SK-N-SH (cell line): Measurements from ENCODE around the gene DUS2. TPM values are rescaled to one million over a fixed set of nuclear protein-coding genes. Genes with fewer than 3 reads are reported as not detected.
"Not testable (repeated sequence)": the region's sequence is repeated elsewhere in the genome, so short reads cannot be mapped to it uniquely, and the experiment has no call there.

Experiments
- CTCF ChIA-PET: fragments of 300-600, 350-600 bp; formaldehyde crosslinking; extraction: SDS; loops from one replicate; lab custom pipeline; 2021; lab: Yijun Ruan, JAX
- POLR2A ChIA-PET: fragments of 350-600 bp; sonication (Branson Sonifier 250); formaldehyde crosslinking; extraction: SDS; loops from one replicate; lab custom pipeline; 2020; ENCODE audit warnings: antibody characterized with exemption, inconsistent platforms; lab: Yijun Ruan, JAX
- DNase-seq: peaks from one replicate; pipeline ENCODE4 v3.0.0; 2012
- H2AFZ ChIP-seq: fragments of 200-600 bp; sonication (generic); 2 replicates; pipeline ENCODE4 v1.8.1; 2016; ENCODE audit warnings: antibody characterized with exemption, mild to moderate bottlenecking, low read depth
- H3F3A ChIP-seq: fragments of 200-600 bp; sonication (generic); replicated peaks from 2 replicates; pipeline ENCODE3; 2016; ENCODE audit warnings: antibody characterized with exemption, mild to moderate bottlenecking; ENCODE audit not compliant: insufficient read depth
- H3K27ac ChIP-seq, 2 experiments: fragments of 200-500 bp in 1 of 2; fragments of 200-600 bp in 1 of 2; sonication (Bioruptor generic) in 1 of 2; sonication (generic), shearing (Covaris generic) in 1 of 2; 2 replicates each; pipeline versions ENCODE4 v1.5.1 to v1.6.1; 2014 to 2016; ENCODE audit warnings: low read depth in 2 of 2, inconsistent platforms in 1 of 2, low read length in 1 of 2, mild to moderate bottlenecking in 1 of 2, mixed read lengths in 1 of 2
- H3K27me3 ChIP-seq: fragments of 200-600 bp; sonication (generic), shearing (Covaris generic); 2 replicates; pipeline ENCODE4 v1.6.1; 2016; ENCODE audit warnings: mixed run types; ENCODE audit not compliant: insufficient read depth
- H3K36me3 ChIP-seq, 2 experiments: fragments of 200-500 bp in 1 of 2; fragments of 200-600 bp in 1 of 2; sonication (Bioruptor generic) in 1 of 2; sonication (generic) in 1 of 2; replicated peaks in 1 of 2; 2 replicates each; pipeline versions ENCODE3 to v1.5.1; 2014 to 2016; ENCODE audit warnings: low read length in 1 of 2, mild to moderate bottlenecking in 1 of 2; ENCODE audit not compliant: insufficient read depth in 2 of 2, control insufficient read depth in 1 of 2
- H3K4me1 ChIP-seq, 2 experiments: fragments of 200-500 bp in 1 of 2; fragments of 200-600 bp in 1 of 2; sonication (Bioruptor generic) in 1 of 2; sonication (generic), shearing (Covaris generic) in 1 of 2; 2 replicates each; pipeline versions ENCODE4 v1.5.1 to v1.6.1; 2014 to 2016; ENCODE audit warnings: low read depth in 1 of 2, low read length in 1 of 2, mixed run types in 1 of 2; ENCODE audit not compliant: insufficient read depth in 2 of 2, control insufficient read depth in 1 of 2
- H3K4me2 ChIP-seq: fragments of 200-600 bp; sonication (generic), shearing (Covaris generic); 2 replicates; pipeline ENCODE4 v1.6.1; 2017; ENCODE audit warnings: mixed run types
- H3K4me3 ChIP-seq, 2 experiments: fragments of 200-500 bp in 1 of 2; fragments of 200-600 bp in 1 of 2; sonication (Bioruptor generic) in 1 of 2; sonication (generic), shearing (Covaris generic) in 1 of 2; 2 replicates each; pipeline versions ENCODE4 v1.5.1 to v1.8.1; 2014 to 2016; ENCODE audit warnings: low read depth in 2 of 2, inconsistent platforms in 1 of 2, low read length in 1 of 2, mild to moderate bottlenecking in 1 of 2, mixed read lengths in 1 of 2, moderate library complexity in 1 of 2
- H3K79me2 ChIP-seq: fragments of 200-600 bp; sonication (generic); 2 replicates; pipeline ENCODE4 v1.8.1; 2017; ENCODE audit warnings: mild to moderate bottlenecking; ENCODE audit not compliant: insufficient read depth
- H3K9ac ChIP-seq: fragments of 200-600 bp; sonication (generic); 2 replicates; pipeline ENCODE4 v1.6.1; 2017; ENCODE audit warnings: mixed run types
- H3K9me2 ChIP-seq: fragments of 200-600 bp; sonication (generic); 2 replicates; pipeline ENCODE4 v1.6.1; 2017; ENCODE audit warnings: mixed run types
- H3K9me3 ChIP-seq: fragments of 200-600 bp; sonication (generic); 2 replicates; pipeline ENCODE4 v1.6.1; 2017; ENCODE audit warnings: mixed run types, mild to moderate bottlenecking, moderate library complexity
- H4K20me1 ChIP-seq: fragments of 200-600 bp; sonication (generic); 2 replicates; pipeline ENCODE4 v1.6.1; 2017; ENCODE audit warnings: mild to moderate bottlenecking, mixed run types; ENCODE audit not compliant: insufficient read depth
- CHD2 ChIP-seq: fragments of 150-350 bp; IDR thresholded peaks from 2 replicates; pipeline ENCODE4 v1.6.1; 2018; ENCODE audit warnings: low read length; ENCODE audit not compliant: partially characterized antibody
- ELF1 ChIP-seq: IDR thresholded peaks from 2 replicates; pipeline ENCODE4 v1.4.0; 2012
- EP300 ChIP-seq, 2 experiments: IDR thresholded peaks; 2 replicates each; pipeline versions ENCODE4 v1.4.0 to v1.6.1; 2012; ENCODE audit warnings: borderline replicate concordance in 1 of 2, low read depth in 1 of 2, low read length in 1 of 2
- EZH2phosphoT487 ChIP-seq: fragments of 200-600 bp; sonication (generic); IDR thresholded peaks from 2 replicates; pipeline ENCODE4 v1.6.1; 2017; ENCODE audit warnings: low read depth, mixed run types, mild to moderate bottlenecking, antibody characterized with exemption, moderate library complexity, borderline replicate concordance
- FOXM1 ChIP-seq: IDR thresholded peaks from 2 replicates; pipeline ENCODE4 v1.4.0; 2012; ENCODE audit warnings: low read depth, mild to moderate bottlenecking
- GABPA ChIP-seq: IDR thresholded peaks from 2 replicates; pipeline ENCODE4 v1.4.0; 2012; ENCODE audit warnings: low read depth, mild to moderate bottlenecking
- MEF2A ChIP-seq: IDR thresholded peaks from 2 replicates; pipeline ENCODE4 v1.4.0; 2012; ENCODE audit warnings: low read depth, borderline replicate concordance
- MXI1 ChIP-seq: IDR thresholded peaks from 2 replicates; pipeline ENCODE4 v1.6.1; 2012; ENCODE audit warnings: mild to moderate bottlenecking, low read depth, low read length, improper control_type of control experiment
- RFX5 ChIP-seq: IDR thresholded peaks from 2 replicates; pipeline ENCODE4 v1.6.1; 2012; ENCODE audit warnings: mild to moderate bottlenecking, improper control_type of control experiment, low read length
- SMC3 ChIP-seq: IDR thresholded peaks from 2 replicates; pipeline ENCODE4 v1.6.1; 2012; ENCODE audit warnings: low read depth, low read length, improper control_type of control experiment
- TAF1 ChIP-seq: IDR thresholded peaks from 2 replicates; pipeline ENCODE4 v1.6.1; 2012; ENCODE audit warnings: low read depth, mild to moderate bottlenecking, low read length, moderate library complexity, borderline replicate concordance
- TCF12 ChIP-seq: IDR thresholded peaks from 2 replicates; pipeline ENCODE4 v1.4.0; 2012
- TEAD4 ChIP-seq: IDR thresholded peaks from 2 replicates; pipeline ENCODE4 v1.4.0; 2012; ENCODE audit warnings: mild to moderate bottlenecking, borderline replicate concordance; ENCODE audit not compliant: insufficient read depth
- WGBS: methylation state at CpG from one replicate; pipeline ENCODE4 v1.1.6; 2017; ENCODE audit warnings: low lambda C conversion rate; 5-methylcytosine and 5-hydroxymethylcytosine counted together
- polyA plus RNA-seq, 3 experiments: library from polyadenylated mRNA; depleted of rRNA; stranded (reverse); fragments of >200 nt; gene quantifications; 2 replicates each; pipeline ENCODE4 v1.2.3, GENCODE V29; 2012
- TF ChIP-seq, protein P1 (sequence below): fragments of 150-350 bp; IDR thresholded peaks from 2 replicates; pipeline ENCODE4 v1.6.1; 2016; ENCODE audit warnings: mild to moderate bottlenecking, low read depth, low read length
- TF ChIP-seq, protein P2 (sequence below): fragments of 200-600 bp; sonication (generic); IDR thresholded peaks from 2 replicates; pipeline ENCODE4 v1.6.1; 2017; ENCODE audit warnings: antibody characterized with exemption, mild to moderate bottlenecking, moderate library complexity
- TF ChIP-seq, protein P3 (sequence below): IDR thresholded peaks from 2 replicates; pipeline ENCODE4 v1.4.0; 2012; ENCODE audit warnings: low read depth, borderline replicate concordance
- TF ChIP-seq, protein P4 (sequence below): IDR thresholded peaks from 2 replicates; pipeline ENCODE4 v1.6.1; 2012; ENCODE audit warnings: mild to moderate bottlenecking, low read depth, low read length, moderate library complexity

The DUS2 gene
- polyA plus RNA-seq, 1 of the 3 experiments (the other 2 are of a cell fraction) = 16.1 TPM

DNA sequence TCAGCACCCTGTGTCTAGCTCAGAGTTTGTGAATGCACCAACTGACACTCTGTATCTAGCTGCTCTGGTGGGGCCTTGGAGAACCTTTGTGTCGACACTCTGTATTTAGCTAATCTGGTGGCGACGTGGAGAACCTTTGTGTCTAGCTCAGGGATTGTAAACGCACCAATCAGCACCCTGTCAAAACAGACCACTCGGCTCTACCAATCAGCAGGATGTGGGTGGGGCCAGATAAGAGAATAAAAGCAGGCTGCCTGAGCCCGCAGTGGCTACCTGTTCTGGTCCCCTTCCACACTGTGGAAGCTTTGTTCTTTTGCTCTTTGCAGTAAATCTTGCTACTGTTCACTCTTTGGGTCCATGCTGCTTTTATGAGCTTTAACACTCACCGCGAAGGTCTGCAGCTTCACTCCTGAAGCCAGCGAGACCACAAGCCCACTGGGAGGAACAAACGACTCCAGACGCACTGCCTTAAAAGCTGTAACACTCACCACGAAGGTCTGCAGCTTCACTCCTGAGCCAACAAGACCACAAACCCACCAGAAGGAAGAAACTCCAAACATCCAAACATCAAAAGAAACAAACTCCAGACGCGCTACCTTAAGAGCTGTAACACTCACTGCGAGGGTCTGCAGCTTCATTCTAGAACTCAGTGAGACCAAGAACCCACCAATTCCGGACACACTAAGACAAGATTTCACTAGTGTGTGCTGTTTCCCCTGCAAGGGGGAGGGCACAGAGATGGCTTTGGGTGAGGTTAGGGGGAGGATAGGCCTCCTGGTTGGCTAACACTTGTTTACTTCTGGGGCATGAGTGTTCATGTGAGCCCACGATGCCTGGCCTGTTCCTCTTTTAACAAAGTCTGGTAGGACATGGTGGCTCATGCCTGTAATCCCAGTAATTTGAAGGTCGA lies 24.1 kb upstream of the DUS2 start, which contains the start of gene DPEP2:
DPEP2 (minus strand) TSS at position 706 of the 910 bp plus-strand sequence. CDS start 6,272 bp downstream, outside the sequence.
- H3K27ac ChIP-seq, H3K9me3 ChIP-seq, H3K9me2 ChIP-seq, H3F3A ChIP-seq, H3K36me3 ChIP-seq, H2AFZ ChIP-seq, H3K79me2 ChIP-seq, H3K4me1 ChIP-seq, H4K20me1 ChIP-seq, H3K27me3 ChIP-seq, POLR2A ChIA-PET, DNase-seq, H3K9ac ChIP-seq, H3K4me2 ChIP-seq, H3K4me3 ChIP-seq: not testable (repeated sequence)
- 75% methylated on average over 18 of the region's 18 CpGs for WGBS
- CTCF ChIA-PET = interaction anchor here (1.1 kb wide), 1 partner anchor 9 kb away, joined by 3 read pairs; no protein-coding TSS in a partner anchor

DNA sequence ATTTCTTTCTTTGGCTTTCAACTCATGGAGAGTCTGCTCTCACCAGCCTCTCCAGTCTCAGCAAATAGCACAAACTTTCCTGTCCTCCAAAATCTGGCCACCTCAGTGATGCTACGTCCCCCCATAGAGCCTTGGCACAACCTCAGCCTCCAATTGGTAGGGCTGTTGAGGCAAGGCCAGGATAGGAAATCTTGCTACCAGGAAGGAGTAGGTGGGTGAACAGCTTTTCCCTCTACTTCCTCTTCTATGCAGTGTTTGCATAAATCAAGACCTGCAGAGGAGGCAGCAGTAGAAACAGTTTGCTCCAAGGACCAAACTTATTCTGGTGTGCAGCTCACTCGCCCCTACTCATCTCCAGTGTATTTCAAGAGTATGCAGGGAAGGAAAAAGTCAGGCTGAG lies 23.1 kb upstream of the DUS2 start:
- WGBS = 83% methylated on average over 2 of the region's 2 CpGs
- no peak for DNase-seq

More for the DNA sequence above, 23.1 kb upstream of the DUS2 start:
- Histone ChIP-seq H3K4me2 (no peak overlapping the region), H3K9me3 (no peaks in the 10 kb centered on the region)
- TF ChIP-seq GABPA (no peak), FOXM1 (no peak), SMC3 (no peak), MXI1 (no peak), EZH2phosphoT487 (no peak), TAF1 (no peak), ELF1 (no peak), MEF2A (no peak), TCF12 (no peak), CHD2 (no peak), RFX5 (no peak), EP300 (IDR thresholded peaks at IDR 0.05; ENCODE audit: borderline replicate concordance in 1 of 2, low read depth in 1 of 2, low read length in 1 of 2) (no peak), TEAD4 (no peak)
- TF ChIP-seq, protein P1, sequence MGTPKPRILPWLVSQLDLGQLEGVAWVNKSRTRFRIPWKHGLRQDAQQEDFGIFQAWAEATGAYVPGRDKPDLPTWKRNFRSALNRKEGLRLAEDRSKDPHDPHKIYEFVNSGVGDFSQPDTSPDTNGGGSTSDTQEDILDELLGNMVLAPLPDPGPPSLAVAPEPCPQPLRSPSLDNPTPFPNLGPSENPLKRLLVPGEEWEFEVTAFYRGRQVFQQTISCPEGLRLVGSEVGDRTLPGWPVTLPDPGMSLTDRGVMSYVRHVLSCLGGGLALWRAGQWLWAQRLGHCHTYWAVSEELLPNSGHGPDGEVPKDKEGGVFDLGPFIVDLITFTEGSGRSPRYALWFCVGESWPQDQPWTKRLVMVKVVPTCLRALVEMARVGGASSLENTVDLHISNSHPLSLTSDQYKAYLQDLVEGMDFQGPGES = no peak
- TF ChIP-seq, protein P2, sequence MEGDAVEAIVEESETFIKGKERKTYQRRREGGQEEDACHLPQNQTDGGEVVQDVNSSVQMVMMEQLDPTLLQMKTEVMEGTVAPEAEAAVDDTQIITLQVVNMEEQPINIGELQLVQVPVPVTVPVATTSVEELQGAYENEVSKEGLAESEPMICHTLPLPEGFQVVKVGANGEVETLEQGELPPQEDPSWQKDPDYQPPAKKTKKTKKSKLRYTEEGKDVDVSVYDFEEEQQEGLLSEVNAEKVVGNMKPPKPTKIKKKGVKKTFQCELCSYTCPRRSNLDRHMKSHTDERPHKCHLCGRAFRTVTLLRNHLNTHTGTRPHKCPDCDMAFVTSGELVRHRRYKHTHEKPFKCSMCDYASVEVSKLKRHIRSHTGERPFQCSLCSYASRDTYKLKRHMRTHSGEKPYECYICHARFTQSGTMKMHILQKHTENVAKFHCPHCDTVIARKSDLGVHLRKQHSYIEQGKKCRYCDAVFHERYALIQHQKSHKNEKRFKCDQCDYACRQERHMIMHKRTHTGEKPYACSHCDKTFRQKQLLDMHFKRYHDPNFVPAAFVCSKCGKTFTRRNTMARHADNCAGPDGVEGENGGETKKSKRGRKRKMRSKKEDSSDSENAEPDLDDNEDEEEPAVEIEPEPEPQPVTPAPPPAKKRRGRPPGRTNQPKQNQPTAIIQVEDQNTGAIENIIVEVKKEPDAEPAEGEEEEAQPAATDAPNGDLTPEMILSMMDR = no peak
- TF ChIP-seq, protein P3, sequence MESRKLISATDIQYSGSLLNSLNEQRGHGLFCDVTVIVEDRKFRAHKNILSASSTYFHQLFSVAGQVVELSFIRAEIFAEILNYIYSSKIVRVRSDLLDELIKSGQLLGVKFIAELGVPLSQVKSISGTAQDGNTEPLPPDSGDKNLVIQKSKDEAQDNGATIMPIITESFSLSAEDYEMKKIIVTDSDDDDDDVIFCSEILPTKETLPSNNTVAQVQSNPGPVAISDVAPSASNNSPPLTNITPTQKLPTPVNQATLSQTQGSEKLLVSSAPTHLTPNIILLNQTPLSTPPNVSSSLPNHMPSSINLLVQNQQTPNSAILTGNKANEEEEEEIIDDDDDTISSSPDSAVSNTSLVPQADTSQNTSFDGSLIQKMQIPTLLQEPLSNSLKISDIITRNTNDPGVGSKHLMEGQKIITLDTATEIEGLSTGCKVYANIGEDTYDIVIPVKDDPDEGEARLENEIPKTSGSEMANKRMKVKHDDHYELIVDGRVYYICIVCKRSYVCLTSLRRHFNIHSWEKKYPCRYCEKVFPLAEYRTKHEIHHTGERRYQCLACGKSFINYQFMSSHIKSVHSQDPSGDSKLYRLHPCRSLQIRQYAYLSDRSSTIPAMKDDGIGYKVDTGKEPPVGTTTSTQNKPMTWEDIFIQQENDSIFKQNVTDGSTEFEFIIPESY = no peak
- TF ChIP-seq, protein P4, sequence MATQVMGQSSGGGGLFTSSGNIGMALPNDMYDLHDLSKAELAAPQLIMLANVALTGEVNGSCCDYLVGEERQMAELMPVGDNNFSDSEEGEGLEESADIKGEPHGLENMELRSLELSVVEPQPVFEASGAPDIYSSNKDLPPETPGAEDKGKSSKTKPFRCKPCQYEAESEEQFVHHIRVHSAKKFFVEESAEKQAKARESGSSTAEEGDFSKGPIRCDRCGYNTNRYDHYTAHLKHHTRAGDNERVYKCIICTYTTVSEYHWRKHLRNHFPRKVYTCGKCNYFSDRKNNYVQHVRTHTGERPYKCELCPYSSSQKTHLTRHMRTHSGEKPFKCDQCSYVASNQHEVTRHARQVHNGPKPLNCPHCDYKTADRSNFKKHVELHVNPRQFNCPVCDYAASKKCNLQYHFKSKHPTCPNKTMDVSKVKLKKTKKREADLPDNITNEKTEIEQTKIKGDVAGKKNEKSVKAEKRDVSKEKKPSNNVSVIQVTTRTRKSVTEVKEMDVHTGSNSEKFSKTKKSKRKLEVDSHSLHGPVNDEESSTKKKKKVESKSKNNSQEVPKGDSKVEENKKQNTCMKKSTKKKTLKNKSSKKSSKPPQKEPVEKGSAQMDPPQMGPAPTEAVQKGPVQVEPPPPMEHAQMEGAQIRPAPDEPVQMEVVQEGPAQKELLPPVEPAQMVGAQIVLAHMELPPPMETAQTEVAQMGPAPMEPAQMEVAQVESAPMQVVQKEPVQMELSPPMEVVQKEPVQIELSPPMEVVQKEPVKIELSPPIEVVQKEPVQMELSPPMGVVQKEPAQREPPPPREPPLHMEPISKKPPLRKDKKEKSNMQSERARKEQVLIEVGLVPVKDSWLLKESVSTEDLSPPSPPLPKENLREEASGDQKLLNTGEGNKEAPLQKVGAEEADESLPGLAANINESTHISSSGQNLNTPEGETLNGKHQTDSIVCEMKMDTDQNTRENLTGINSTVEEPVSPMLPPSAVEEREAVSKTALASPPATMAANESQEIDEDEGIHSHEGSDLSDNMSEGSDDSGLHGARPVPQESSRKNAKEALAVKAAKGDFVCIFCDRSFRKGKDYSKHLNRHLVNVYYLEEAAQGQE = no peak
- TF ChIP-seq, all 33 proteins: peak for 0
- Histone ChIP-seq H3K4me3 (no peak overlapping the region), H3K27me3 (no peaks in the 10 kb centered on the region), H3K9me2 (no peaks in the 10 kb centered on the region), H3K4me1 (no peaks in the 10 kb centered on the region), H3K36me3 (no peaks in the 10 kb centered on the region), H4K20me1 (no peaks in the 10 kb centered on the region), H3K79me2 (no peaks in the 10 kb centered on the region), H3K9ac (no peak overlapping the region), H3K27ac (no peak overlapping the region), H3F3A (no peaks in the 10 kb centered on the region), H2AFZ (no peak overlapping the region)
- CTCF ChIA-PET = interaction anchor here (0.9 kb wide), 1 partner anchor 13 kb away, joined by 4 read pairs; no protein-coding TSS in a partner anchor
- POLR2A ChIA-PET = no interaction called here
